Ishikawa (cell line): ENCODE measurements around the gene ARHGAP26.

Experiments
- CEBPB ChIP-seq: IDR thresholded peaks from 2 replicates; pipeline ENCODE4 v1.6.1; 2012
- CREB1 ChIP-seq: IDR thresholded peaks from 2 replicates; pipeline ENCODE4 v1.6.1; 2012; ENCODE audit warnings: low read depth
- EGR1 ChIP-seq: IDR thresholded peaks from 2 replicates; pipeline ENCODE4 v1.6.1; 2012
- EP300 ChIP-seq: IDR thresholded peaks from 2 replicates; pipeline ENCODE4 v1.6.1; 2012; ENCODE audit warnings: borderline replicate concordance
- FOXM1 ChIP-seq: IDR thresholded peaks from 2 replicates; pipeline ENCODE4 v1.6.1; 2012; ENCODE audit warnings: low read depth, borderline replicate concordance
- MAX ChIP-seq: IDR thresholded peaks from 2 replicates; pipeline ENCODE4 v1.6.1; 2012
- NFIC ChIP-seq: IDR thresholded peaks from 2 replicates; pipeline ENCODE4 v1.6.1; 2012
- RAD21 ChIP-seq: IDR thresholded peaks from 2 replicates; pipeline ENCODE4 v1.6.1; 2012; ENCODE audit warnings: low read depth
- REST ChIP-seq: IDR thresholded peaks from 2 replicates; pipeline ENCODE4 v1.6.1; 2012; ENCODE audit warnings: low read depth, mild to moderate bottlenecking
- TAF1 ChIP-seq: IDR thresholded peaks from 2 replicates; pipeline ENCODE4 v1.6.1; 2012; ENCODE audit warnings: low read depth, mild to moderate bottlenecking
- TCF12 ChIP-seq: IDR thresholded peaks from 2 replicates; pipeline ENCODE4 v1.6.1; 2012; ENCODE audit warnings: low read depth
- TEAD4 ChIP-seq: IDR thresholded peaks from 2 replicates; pipeline ENCODE4 v1.6.1; 2012
- USF1 ChIP-seq: IDR thresholded peaks from 2 replicates; pipeline ENCODE4 v1.6.1; 2012
- YY1 ChIP-seq: IDR thresholded peaks from 2 replicates; pipeline ENCODE4 v1.6.1; 2012; ENCODE audit warnings: low read depth
- ZBTB7A ChIP-seq: IDR thresholded peaks from 2 replicates; pipeline ENCODE4 v1.6.1; 2012; ENCODE audit warnings: low read depth

Gene ARHGAP26

GRCh38 chr5:143019157-143019556 lies 249.0 kb downstream of the ARHGAP26 start:
- TF ChIP-seq MAX: no peak
- TF ChIP-seq TEAD4: no peak
- no peak for TF ChIP-seq YY1
- TF ChIP-seq NFIC: no peak
- TF ChIP-seq TCF12: no peak
- TF ChIP-seq ZBTB7A: no peak
- TF ChIP-seq EP300: no peak
- no peak for TF ChIP-seq FOXM1
- TF ChIP-seq REST: no peak
- no peak for TF ChIP-seq TAF1
- TF ChIP-seq USF1: no peak
- no peak for TF ChIP-seq CREB1
- no peak for TF ChIP-seq CEBPB
- no peak for TF ChIP-seq RAD21
- no peak for TF ChIP-seq EGR1

GRCh38 chr5:143019614-143020515 lies 249.7 kb downstream of the ARHGAP26 start:
- TF ChIP-seq TCF12 (no peak), YY1 (no peak), FOXM1 (no peak), TAF1 (no peak), USF1 (no peak), RAD21 (no peak), TEAD4 (no peak), EP300 (no peak)

- no peak for TF ChIP-seq MAX
- TF ChIP-seq TAF1: no peak
- TF ChIP-seq FOXM1: no peak
- TF ChIP-seq NFIC: no peak
- TF ChIP-seq EGR1: no peak
- TF ChIP-seq ZBTB7A: no peak
Measured at GRCh38 chr5:143021595-143021994, 251.4 kb downstream of the ARHGAP26 start.

GRCh38 chr5:143023411-143024096 lies 253.4 kb downstream of the ARHGAP26 start:
- no peak for TF ChIP-seq TAF1
- TF ChIP-seq ZBTB7A: no peak
- no peak for TF ChIP-seq EGR1
- no peak for TF ChIP-seq TCF12
- no peak for TF ChIP-seq RAD21
- no peak for TF ChIP-seq USF1
- no peak for TF ChIP-seq REST
- no peak for TF ChIP-seq TEAD4
- TF ChIP-seq CEBPB: no peak
- no peak for TF ChIP-seq MAX
- TF ChIP-seq NFIC: no peak
- TF ChIP-seq CREB1: no peak
- no peak for TF ChIP-seq YY1
- no peak for TF ChIP-seq FOXM1
- no peak for TF ChIP-seq EP300
